IMR-90 (cell line): ENCODE data around the gene DSCAM. TPM values are rescaled to one million over a fixed set of nuclear protein-coding genes. Genes with fewer than 3 reads are reported as not detected.

Experiments used
- ATAC-seq: fragments of 200-7000 bp; cut with Tn5 transposase; 2 replicates; pipeline ENCODE4 v1.9.1; 2020; ENCODE audit warnings: low read depth, mild to moderate bottlenecking, moderate library complexity
- BruUV-seq: library from RNA; stranded (reverse); fragments of 400-500 nt; replicated peaks from 2 replicates; lab custom pipeline; 2021; lab: Mats Ljungman, UMichigan
- CTCF ChIA-PET: fragments of 300-600 bp; formaldehyde crosslinking; extraction: SDS; loops from one replicate; lab custom pipeline; 2021; ENCODE audit warnings: antibody characterized with exemption; lab: Yijun Ruan, JAX
- POLR2A ChIA-PET: fragments of 300-600 bp; sonication (Branson Sonifier 250); formaldehyde crosslinking; loops from one replicate; lab custom pipeline; 2022; ENCODE audit warnings: antibody characterized with exemption; ENCODE audit not compliant: unreplicated experiment; lab: Charles Lee
- DNase-seq: peaks from one replicate; pipeline ENCODE4 v3.0.0; 2013
- H2AFZ ChIP-seq: replicated peaks from 2 replicates; pipeline ENCODE3; 2013; ENCODE audit warnings: low read length, mild to moderate bottlenecking; ENCODE audit not compliant: poor library complexity
- H2AK5ac ChIP-seq: 2 replicates; pipeline ENCODE4 v1.6.1; 2013; ENCODE audit warnings: low read depth, low read length, inconsistent platforms
- H2AK9ac ChIP-seq: replicated peaks from 2 replicates; pipeline ENCODE3; 2013; ENCODE audit warnings: mild to moderate bottlenecking, low read depth, low read length, moderate library complexity; ENCODE audit not compliant: poor library complexity
- H2BK120ac ChIP-seq: 2 replicates; pipeline ENCODE4 v1.6.1; 2013; ENCODE audit warnings: low read depth, low read length, inconsistent platforms
- H2BK15ac ChIP-seq: 3 replicates; pipeline ENCODE4 v1.6.1; 2013; ENCODE audit warnings: low read depth, low read length, inconsistent platforms
- H2BK20ac ChIP-seq: 2 replicates; pipeline ENCODE4 v1.6.1; 2013; ENCODE audit warnings: low read depth, mild to moderate bottlenecking, inconsistent platforms, low read length, moderate library complexity
- H2BK5ac ChIP-seq: 2 replicates; pipeline ENCODE4 v1.6.1; 2013; ENCODE audit warnings: mild to moderate bottlenecking, low read depth, low read length, inconsistent platforms; ENCODE audit not compliant: poor library complexity, severe bottlenecking
- H3K14ac ChIP-seq: replicated peaks from 2 replicates; pipeline ENCODE4 v1.6.1; 2013; ENCODE audit warnings: low read depth, low read length, inconsistent platforms
- H3K18ac ChIP-seq: 2 replicates; pipeline ENCODE4 v1.6.1; 2013; ENCODE audit warnings: low read depth, low read length, control low read depth
- H3K23ac ChIP-seq: 2 replicates; pipeline ENCODE4 v1.6.1; 2013; ENCODE audit warnings: low read depth, low read length, inconsistent platforms
- H3K27ac ChIP-seq: 2 replicates; pipeline ENCODE4 v1.5.1; 2013; ENCODE audit warnings: mild to moderate bottlenecking, control low read depth, low read length; ENCODE audit not compliant: insufficient read depth
- H3K27me3 ChIP-seq: 2 replicates; pipeline ENCODE4 v1.6.1; 2013; ENCODE audit warnings: low read length; ENCODE audit not compliant: control insufficient read depth, insufficient read depth
- H3K36me3 ChIP-seq: 2 replicates; pipeline ENCODE4 v1.6.1; 2013; ENCODE audit warnings: low read length, mixed read lengths; ENCODE audit not compliant: control insufficient read depth, insufficient read depth
- H3K4ac ChIP-seq: 2 replicates; pipeline ENCODE4 v1.6.1; 2013; ENCODE audit warnings: low read depth, low read length, inconsistent platforms
- H3K4me1 ChIP-seq: 2 replicates; pipeline ENCODE4 v1.6.1; 2013; ENCODE audit warnings: low read length, mixed read lengths; ENCODE audit not compliant: control insufficient read depth, insufficient read depth
- H3K4me2 ChIP-seq: 2 replicates; pipeline ENCODE4 v1.6.1; 2013; ENCODE audit warnings: low read depth, mild to moderate bottlenecking, control low read depth, low read length, moderate library complexity
- H3K4me3 ChIP-seq: 2 replicates; pipeline ENCODE4 v1.5.1; 2013; ENCODE audit warnings: low read depth, mild to moderate bottlenecking, control low read depth, low read length, moderate library complexity; ENCODE audit not compliant: insufficient read depth
- H3K56ac ChIP-seq: 2 replicates; pipeline ENCODE4 v1.6.1; 2013; ENCODE audit warnings: low read length, inconsistent platforms; ENCODE audit not compliant: insufficient read depth; ENCODE audit errors: extremely low read depth
- H3K79me1 ChIP-seq, 2 experiments: 2 replicates each; pipeline ENCODE4 v1.6.1; 2013; ENCODE audit warnings: low read length in 2 of 2, inconsistent platforms in 1 of 2, low read depth in 1 of 2
- H3K9ac ChIP-seq: 2 replicates; pipeline ENCODE4 v1.6.1; 2013; ENCODE audit warnings: low read depth, low read length, control low read depth
- H3K9me1 ChIP-seq: 2 replicates; pipeline ENCODE4 v1.6.1; 2013; ENCODE audit warnings: low read length, inconsistent platforms; ENCODE audit not compliant: insufficient read depth
- H3K9me3 ChIP-seq: 2 replicates; pipeline ENCODE4 v1.6.1; 2013; ENCODE audit warnings: low read length; ENCODE audit not compliant: control insufficient read depth, insufficient read depth
- H4K20me1 ChIP-seq: 2 replicates; pipeline ENCODE4 v1.6.1; 2013; ENCODE audit warnings: low read length, inconsistent platforms; ENCODE audit not compliant: insufficient read depth
- H4K5ac ChIP-seq: 2 replicates; pipeline ENCODE4 v1.6.1; 2013; ENCODE audit warnings: mild to moderate bottlenecking, low read depth, low read length, control low read depth
- H4K8ac ChIP-seq, 2 experiments: 2 replicates each; pipeline ENCODE4 v1.6.1; 2013; ENCODE audit warnings: low read depth in 2 of 2, low read length in 2 of 2, control low read depth in 1 of 2, inconsistent platforms in 1 of 2
- H4K91ac ChIP-seq: 2 replicates; pipeline ENCODE4 v1.6.1; 2013; ENCODE audit warnings: low read depth, low read length, inconsistent platforms; ENCODE audit not compliant: insufficient read depth
- CEBPB ChIP-seq: IDR thresholded peaks from 2 replicates; pipeline ENCODE4 v1.6.1; 2012; ENCODE audit warnings: low read depth, low read length, improper control_type of control experiment
- FOS ChIP-seq: fragments of 150-350 bp; IDR thresholded peaks from 2 replicates; pipeline ENCODE4 v1.6.1; 2016; ENCODE audit warnings: low read depth, low read length
- MAFK ChIP-seq: IDR thresholded peaks from 2 replicates; pipeline ENCODE4 v1.6.1; 2012; ENCODE audit warnings: low read depth, low read length, improper control_type of control experiment
- MAZ ChIP-seq: IDR thresholded peaks from 2 replicates; pipeline ENCODE4 v1.6.1; 2012; ENCODE audit warnings: low read depth, mild to moderate bottlenecking, low read length, improper control_type of control experiment, moderate library complexity, borderline replicate concordance
- MXI1 ChIP-seq: IDR thresholded peaks from 2 replicates; pipeline ENCODE4 v1.6.1; 2012; ENCODE audit warnings: low read depth, mild to moderate bottlenecking, low read length, moderate library complexity, borderline replicate concordance
- RCOR1 ChIP-seq: IDR thresholded peaks from 2 replicates; pipeline ENCODE4 v1.6.1; 2012; ENCODE audit warnings: mild to moderate bottlenecking, low read length, improper control_type of control experiment; ENCODE audit not compliant: insufficient replicate concordance
- RFX5 ChIP-seq: IDR thresholded peaks from 2 replicates; pipeline ENCODE4 v1.8.0; 2012; ENCODE audit warnings: low read depth, mild to moderate bottlenecking, low read length, moderate library complexity
- SMC3 ChIP-seq: fragments of 150-350 bp; IDR thresholded peaks from 2 replicates; pipeline ENCODE4 v1.6.1; 2016; ENCODE audit warnings: low read depth, mild to moderate bottlenecking, antibody characterized with exemption, low read length, moderate library complexity
- whole genome bisulfite sequencing, 2 experiments: methylation state at CpG; one replicate each; pipeline versions ENCODE4 v1.1.5 to v1.1.7; 2013; ENCODE audit warnings: missing lambda C conversion rate in 2 of 2; ENCODE audit not compliant: insufficient read length in 1 of 2; ENCODE audit errors: extremely low coverage in 2 of 2; 5-methylcytosine and 5-hydroxymethylcytosine counted together
- dilution Hi-C: fragments of 300-500 bp; cut with HindIII; formaldehyde crosslinking; loops from one replicate; pipeline ENCODE4 v1.14.3; 2018; ENCODE audit warnings: low sequenced_read_pairs; ENCODE audit not compliant: unreplicated experiment
- in situ Hi-C: fragments of 300-500 bp; cut with MboI; formaldehyde crosslinking; loops from 3 replicates; pipeline ENCODE4 v1.14.3; 2019; ENCODE audit warnings: low sequenced_read_pairs, inconsistent platforms, mixed read lengths
- intact Hi-C: fragments of 100-400 bp; cut with micrococcal nuclease; formaldehyde crosslinking; loops from 2 replicates; pipeline ENCODE4 v1.10.0; 2022
- polyA plus RNA-seq, 3 experiments: library from polyadenylated mRNA; depleted of rRNA; stranded (reverse); fragments of >200 nt; gene quantifications; 2 replicates each; pipeline ENCODE4 v1.2.3, GENCODE V29; 2012; ENCODE audit warnings: low replicate concordance in 1 of 3
- total RNA-seq: library from RNA; depleted of rRNA; stranded (reverse); fragments of >200 nt; gene quantifications from 2 replicates; pipeline ENCODE4 v1.2.3, GENCODE V29; 2012
- TF ChIP-seq, protein P1 (sequence below): fragments of 150-350 bp; IDR thresholded peaks from 2 replicates; pipeline ENCODE4 v1.6.1; 2016; ENCODE audit warnings: low read depth, mild to moderate bottlenecking, low read length, moderate library complexity, borderline replicate concordance

Gene DSCAM
- total and polyA plus RNA-seq, 2 of the 4 experiments (the other 2 are of a cell fraction), result under 0.01 to 0.02 TPM

DNA sequence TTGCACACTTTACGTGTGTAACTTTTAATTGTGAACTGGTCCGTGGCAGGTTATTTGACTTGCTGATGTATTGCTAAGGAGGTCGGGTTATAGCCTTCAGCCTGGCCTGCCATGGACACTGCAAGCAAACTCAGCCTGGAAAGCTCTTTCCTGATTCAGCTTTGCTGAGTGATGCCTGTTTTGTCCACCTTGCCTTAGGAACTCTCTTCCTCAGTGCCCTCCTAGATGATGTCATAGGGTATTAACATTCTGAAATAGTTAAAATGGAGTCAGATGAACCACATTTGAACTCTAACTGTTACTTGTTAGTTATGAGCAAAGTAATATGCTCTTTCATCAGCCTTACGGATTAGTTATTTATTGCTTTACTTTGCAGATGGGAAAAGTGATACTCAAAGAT is 533.7 kb downstream of the DSCAM start:
- no peak overlapping the region for H2BK15ac ChIP-seq
- no peak overlapping the region for H4K91ac ChIP-seq
- no CpG with 5 or more reads among the region's 4 CpGs for WGBS, 2 experiments
- no peaks in the 10 kb centered on the region for H3K79me1 ChIP-seq
- H3K56ac ChIP-seq, result no peak overlapping the region
- H3K9me3 ChIP-seq, result peaks cover 15% of the 10 kb centered on the region
- H3K9ac ChIP-seq, result no peak overlapping the region
- no peak overlapping the region for H4K5ac ChIP-seq
- no peak overlapping the region for H2AK5ac ChIP-seq
- H2AK9ac ChIP-seq, result no peak overlapping the region
- DNase-seq (no peak), ATAC-seq (no peak)
- no peak overlapping the region for H3K4me3 ChIP-seq
- no peaks in the 10 kb centered on the region for H3K27me3 ChIP-seq
- H3K4me1 ChIP-seq, result no peaks in the 10 kb centered on the region
- H2BK20ac ChIP-seq, result no peak overlapping the region
- H4K20me1 ChIP-seq, result no peaks in the 10 kb centered on the region
- no peak overlapping the region for H3K4ac ChIP-seq
- no peak overlapping the region for H2AFZ ChIP-seq
- no peak overlapping the region for H3K27ac ChIP-seq
- no peak overlapping the region for H2BK5ac ChIP-seq
- no peaks in the 10 kb centered on the region for H3K9me1 ChIP-seq
- in situ Hi-C loops (no loop called here), intact Hi-C loops (no loop called here), dilution Hi-C loops (no loop called here)
- CTCF ChIA-PET, result no interaction called here
- H3K18ac ChIP-seq, result no peak overlapping the region
- H3K23ac ChIP-seq, result no peak overlapping the region
- H3K4me2 ChIP-seq, result no peak overlapping the region
- no TSS peak for BruUV-seq
- H3K14ac ChIP-seq, result no peak overlapping the region
- TF ChIP-seq MXI1 (no peak), MAZ (no peak), RCOR1 (no peak), CEBPB (no peak), RFX5 (no peak), FOS (no peak), MAFK (no peak), SMC3 (no peak)
- TF ChIP-seq, protein P1, sequence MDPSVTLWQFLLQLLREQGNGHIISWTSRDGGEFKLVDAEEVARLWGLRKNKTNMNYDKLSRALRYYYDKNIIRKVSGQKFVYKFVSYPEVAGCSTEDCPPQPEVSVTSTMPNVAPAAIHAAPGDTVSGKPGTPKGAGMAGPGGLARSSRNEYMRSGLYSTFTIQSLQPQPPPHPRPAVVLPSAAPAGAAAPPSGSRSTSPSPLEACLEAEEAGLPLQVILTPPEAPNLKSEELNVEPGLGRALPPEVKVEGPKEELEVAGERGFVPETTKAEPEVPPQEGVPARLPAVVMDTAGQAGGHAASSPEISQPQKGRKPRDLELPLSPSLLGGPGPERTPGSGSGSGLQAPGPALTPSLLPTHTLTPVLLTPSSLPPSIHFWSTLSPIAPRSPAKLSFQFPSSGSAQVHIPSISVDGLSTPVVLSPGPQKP, result no peak
- no peaks in the 10 kb centered on the region for H3K36me3 ChIP-seq
- no peak overlapping the region for H2BK120ac ChIP-seq
- POLR2A ChIA-PET, result no interaction called here
- H4K8ac ChIP-seq, result no peak overlapping the region
